Tibial nerve (tissue), 4 donors: Measurements from ENCODE around the gene TCP11. TPM values are rescaled to one million over a fixed set of nuclear protein-coding genes. Genes with fewer than 3 reads are reported as not detected.

Source experiments
- DNase-seq, 2 donors: peaks; one replicate each; pipeline ENCODE4 v3.0.0-alpha.2; 2019; ENCODE audit warnings: low spot score in 2 of 2
- H3K27ac ChIP-seq, 4 donors: fragments of 200-600 bp; sonication (generic) in 3 of 4; one replicate each; pipeline ENCODE4 v1.5.1; 2017 to 2019; ENCODE audit warnings: mild to moderate bottlenecking in 1 of 4
- H3K27me3 ChIP-seq, 2 donors: fragments of 200-600 bp; sonication (generic) in 1 of 2; one replicate each; pipeline versions ENCODE4 v1.5.1 to v1.6.0; 2017 to 2019
- H3K36me3 ChIP-seq, 3 donors: fragments of 200-600 bp; sonication (generic); one replicate each; pipeline ENCODE4 v1.5.1; 2018 to 2019
- H3K4me1 ChIP-seq, 4 donors: fragments of 200-600 bp; sonication (generic) in 3 of 4; one replicate each; pipeline ENCODE4 v1.5.1; 2017 to 2019
- H3K4me3 ChIP-seq, 4 donors: fragments of 200-600 bp; sonication (generic) in 3 of 4; one replicate each; pipeline ENCODE4 v1.5.1; 2017 to 2019; ENCODE audit warnings: mild to moderate bottlenecking in 1 of 4, moderate library complexity in 1 of 4
- H3K9me3 ChIP-seq, 4 donors: fragments of 200-600 bp; sonication (generic) in 3 of 4; one replicate each; pipeline ENCODE4 v1.5.1; 2017 to 2019
- EP300 ChIP-seq, 2 donors: sonication (generic); formaldehyde crosslinking; IDR thresholded peaks; one replicate each; pipeline ENCODE4 v1.6.1; 2017; ENCODE audit warnings: antibody characterized with exemption in 2 of 2, mild to moderate bottlenecking in 1 of 2
- POLR2A ChIP-seq, 2 donors: fragments of 450-650 bp; IDR thresholded peaks; one replicate each; pipeline ENCODE4 v1.6.1; 2017; ENCODE audit warnings: antibody characterized with exemption in 2 of 2, mild to moderate bottlenecking in 2 of 2, moderate library complexity in 2 of 2
- WGBS, 2 donors: methylation state at CpG; one replicate each; pipeline ENCODE4 v1.1.5; 2018; 5-methylcytosine and 5-hydroxymethylcytosine counted together
- total RNA-seq, 4 donors: library from RNA; depleted of rRNA; stranded (reverse); fragments of >200 nt; gene quantifications; one replicate each; pipeline ENCODE4 v1.1.0, GENCODE V29; 2016
- TF ChIP-seq, protein P1 (sequence below), 5 experiments: fragments of 200-600 bp in 3 of 5; fragments of 450-650 bp in 2 of 5; sonication (generic) in 3 of 5; IDR thresholded peaks; one replicate each; pipeline ENCODE4 v1.5.1; 2016 to 2019; ENCODE audit warnings: antibody characterized with exemption in 5 of 5, mild to moderate bottlenecking in 3 of 5, moderate library complexity in 2 of 5

TCP11 gene
- total RNA-seq, 4 donors from 2014 or later, result 0.84 TPM; not detected in 3

GRCh38 chr6:35073766-35074471, 67.2 kb downstream of the TCP11 start:
- no peak overlapping the region for H3K4me3 ChIP-seq
- no peak for DNase-seq
- peak overlapping the region in 1 of 4 donors; percentile 31 for H3K27ac ChIP-seq
- no peaks in the 10 kb centered on the region for H3K9me3 ChIP-seq
- peaks cover 0 to 93% (median 4%) of the 10 kb centered on the region in 3 donors for H3K36me3 ChIP-seq
- no peaks in the 10 kb centered on the region for H3K27me3 ChIP-seq
- TF ChIP-seq, protein P1, sequence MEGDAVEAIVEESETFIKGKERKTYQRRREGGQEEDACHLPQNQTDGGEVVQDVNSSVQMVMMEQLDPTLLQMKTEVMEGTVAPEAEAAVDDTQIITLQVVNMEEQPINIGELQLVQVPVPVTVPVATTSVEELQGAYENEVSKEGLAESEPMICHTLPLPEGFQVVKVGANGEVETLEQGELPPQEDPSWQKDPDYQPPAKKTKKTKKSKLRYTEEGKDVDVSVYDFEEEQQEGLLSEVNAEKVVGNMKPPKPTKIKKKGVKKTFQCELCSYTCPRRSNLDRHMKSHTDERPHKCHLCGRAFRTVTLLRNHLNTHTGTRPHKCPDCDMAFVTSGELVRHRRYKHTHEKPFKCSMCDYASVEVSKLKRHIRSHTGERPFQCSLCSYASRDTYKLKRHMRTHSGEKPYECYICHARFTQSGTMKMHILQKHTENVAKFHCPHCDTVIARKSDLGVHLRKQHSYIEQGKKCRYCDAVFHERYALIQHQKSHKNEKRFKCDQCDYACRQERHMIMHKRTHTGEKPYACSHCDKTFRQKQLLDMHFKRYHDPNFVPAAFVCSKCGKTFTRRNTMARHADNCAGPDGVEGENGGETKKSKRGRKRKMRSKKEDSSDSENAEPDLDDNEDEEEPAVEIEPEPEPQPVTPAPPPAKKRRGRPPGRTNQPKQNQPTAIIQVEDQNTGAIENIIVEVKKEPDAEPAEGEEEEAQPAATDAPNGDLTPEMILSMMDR (IDR thresholded peaks at IDR 0.05), result no peak
- TF ChIP-seq EP300 (IDR thresholded peaks at IDR 0.05) (no peak), POLR2A (IDR thresholded peaks at IDR 0.05) (no peak)
- 89% methylated on average over 20 of the region's 20 CpGs for WGBS, 2 donors
- H3K4me1 ChIP-seq, result peaks cover 0 to 12% (median 0%) of the 10 kb centered on the region in 4 donors

- Histone ChIP-seq H3K9me3 (no peaks in the 10 kb centered on the region), H3K27ac (peak overlapping the region in 2 of 4 donors; percentile 17 to 31), H3K27me3 (no peaks in the 10 kb centered on the region), H3K36me3 (peaks cover 0 to 93% (median 0%) of the 10 kb centered on the region in 3 donors), H3K4me3 (no peak overlapping the region), H3K4me1 (peaks cover 0 to 12% (median 0%) of the 10 kb centered on the region in 4 donors)
- 92 to 94% methylated on average over 6 to 10 of the region's 10 CpGs for WGBS, 2 donors
- TF ChIP-seq, protein P1 (IDR thresholded peaks at IDR 0.05), result no peak
- no peak for TF ChIP-seq EP300 (IDR thresholded peaks at IDR 0.05)
- TF ChIP-seq POLR2A (IDR thresholded peaks at IDR 0.05), result no peak
- no peak for DNase-seq
Observed at GRCh38 chr6:35073211-35073610, 67.9 kb downstream of the TCP11 start.

DNA sequence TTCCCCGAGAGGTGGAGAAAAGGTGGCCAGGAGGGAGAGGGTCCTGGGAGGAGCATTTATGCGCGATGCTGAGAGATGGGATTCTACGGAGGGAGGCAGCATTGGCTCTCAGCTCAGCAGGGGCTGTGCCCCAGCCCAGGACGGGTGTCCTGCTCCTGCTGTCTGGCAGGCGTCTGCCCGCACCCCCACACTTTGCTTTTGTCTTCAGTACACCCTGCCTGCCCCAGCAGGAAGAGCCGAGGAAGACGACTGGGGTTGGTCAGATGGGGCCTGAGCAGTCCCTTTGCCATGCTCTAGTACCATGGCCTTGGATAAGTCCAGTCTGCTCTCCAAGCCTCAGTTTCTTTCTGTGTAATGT, 68.5 kb downstream of the TCP11 start:
- Histone ChIP-seq H3K4me1 (peaks cover 0 to 12% (median 0%) of the 10 kb centered on the region in 4 donors), H3K36me3 (peaks cover 0 to 88% (median 0%) of the 10 kb centered on the region in 3 donors), H3K4me3 (no peak overlapping the region), H3K27ac (peak overlapping the region in 2 of 4 donors; percentile 17 to 59), H3K27me3 (no peaks in the 10 kb centered on the region), H3K9me3 (no peaks in the 10 kb centered on the region)
- DNase-seq, result no peak
- TF ChIP-seq, protein P1 (IDR thresholded peaks at IDR 0.05), result no peak
- TF ChIP-seq POLR2A (IDR thresholded peaks at IDR 0.05), result no peak
- WGBS, 2 donors, result 77 to 80% methylated on average over 9 of the region's 9 CpGs

- no peaks in the 10 kb centered on the region for H3K27me3 ChIP-seq
- peak overlapping the region in 1 of 4 donors; percentile 59 for H3K27ac ChIP-seq
- no peak for DNase-seq
- H3K4me1 ChIP-seq, result peaks cover 0 to 12% (median 0%) of the 10 kb centered on the region in 4 donors
- no peak overlapping the region for H3K4me3 ChIP-seq
- whole genome bisulfite sequencing, 2 donors, result 66 to 69% methylated on average over 15 of the region's 15 CpGs
- peaks cover 0 to 86% (median 0%) of the 10 kb centered on the region in 3 donors for H3K36me3 ChIP-seq
- no peak for TF ChIP-seq POLR2A (IDR thresholded peaks at IDR 0.05)
- TF ChIP-seq, protein P1 (IDR thresholded peaks at IDR 0.05), result no peak
- H3K9me3 ChIP-seq, result no peaks in the 10 kb centered on the region
Observed at GRCh38 chr6:35072051-35072697, 69.0 kb downstream of the TCP11 start.
